HepG2 (cell line): Measurements from ENCODE around the gene PRMT6. TPM values are rescaled to one million over a fixed set of nuclear protein-coding genes. Genes with fewer than 3 reads are reported as not detected.

Experiments used
- MLLT10 ChIP-seq: sonication (generic); formaldehyde crosslinking; IDR thresholded peaks from 2 replicates; pipeline ENCODE4 v1.4.0; 2020; ENCODE audit warnings: missing genetic modification reagents
- NBN ChIP-seq: fragments of 450-650 bp; conservative IDR thresholded peaks from 2 replicates; pipeline ENCODE4 v1.6.1; 2017
- ZBTB8A ChIP-seq: sonication (generic); formaldehyde crosslinking; IDR thresholded peaks from 2 replicates; pipeline ENCODE4 v1.4.0; 2020; ENCODE audit warnings: mild to moderate bottlenecking, low read depth, missing genetic modification reagents, borderline replicate concordance
- ZFY ChIP-seq: sonication (generic); formaldehyde crosslinking; IDR thresholded peaks from 2 replicates; pipeline ENCODE4 v1.4.0; 2020; ENCODE audit warnings: missing genetic modification reagents
- ZNF446 ChIP-seq: sonication (generic); formaldehyde crosslinking; IDR thresholded peaks from 2 replicates; pipeline ENCODE4 v1.5.0; 2020; ENCODE audit warnings: mild to moderate bottlenecking, missing genetic modification reagents
- ZNF644 ChIP-seq: IDR thresholded peaks from 2 replicates; pipeline ENCODE4 v1.6.1; 2016; ENCODE audit warnings: low read depth
- ZNF746 ChIP-seq: sonication (generic); formaldehyde crosslinking; IDR thresholded peaks from 2 replicates; pipeline ENCODE4 v1.8.0; 2022; ENCODE audit warnings: mild to moderate bottlenecking, missing genetic modification reagents
- ZNF777 ChIP-seq: sonication (generic); formaldehyde crosslinking; IDR thresholded peaks from 2 replicates; pipeline ENCODE4 v1.4.0; 2020; ENCODE audit warnings: missing genetic modification reagents
- ZSCAN22 ChIP-seq: sonication (generic); formaldehyde crosslinking; IDR thresholded peaks from 2 replicates; pipeline ENCODE4 v1.4.0; 2020; ENCODE audit warnings: mild to moderate bottlenecking, missing genetic modification reagents
- polyA plus RNA-seq, 8 experiments: library from polyadenylated mRNA; depleted of rRNA in 3 of 8; stranded (reverse) in 7 of 8; unstranded in 1 of 8; fragments of >200 nt; fragmentation: Illumina TruSeq in 4 of 8; extraction: Trizol in 4 of 8; gene quantifications; 2 replicates each; pipeline versions ENCODE4 v1.2.1 to v1.2.3, GENCODE V29; 2011 to 2016; ENCODE audit warnings: low read depth in 4 of 8, missing spikeins in 1 of 8, mixed read lengths in 1 of 8; ENCODE audit not compliant: insufficient read depth in 1 of 8
- total RNA-seq, 5 experiments: library from RNA; depleted of rRNA; stranded (reverse); fragments of >200 nt; fragmentation: Illumina TruSeq; extraction: Trizol; gene quantifications; 2 replicates each; pipeline ENCODE4 v1.2.3, GENCODE V29; 2016; ENCODE audit warnings: low read depth in 1 of 5
- TF ChIP-seq, protein P1 (sequence below): sonication (generic); formaldehyde crosslinking; IDR thresholded peaks from 2 replicates; pipeline ENCODE4 v1.8.0; 2022; ENCODE audit warnings: missing genetic modification reagents, low read depth, mild to moderate bottlenecking, borderline replicate concordance
- TF ChIP-seq, protein P2 (sequence below): sonication (generic); formaldehyde crosslinking; IDR thresholded peaks from 2 replicates; pipeline ENCODE4 v1.5.1; 2020; ENCODE audit warnings: mild to moderate bottlenecking, missing genetic modification reagents, borderline replicate concordance
- TF ChIP-seq, protein P3 (sequence below): sonication (generic); formaldehyde crosslinking; IDR thresholded peaks from 2 replicates; pipeline ENCODE4 v1.5.1; 2020; ENCODE audit warnings: mild to moderate bottlenecking, missing genetic modification reagents, borderline replicate concordance
- TF ChIP-seq, protein P4 (sequence below): IDR thresholded peaks from 2 replicates; pipeline ENCODE4 v1.6.1; 2016
- TF ChIP-seq, protein P5 (sequence below): sonication (generic); formaldehyde crosslinking; IDR thresholded peaks from 2 replicates; pipeline ENCODE4 v1.8.0; 2022; ENCODE audit warnings: mild to moderate bottlenecking, missing genetic modification reagents, moderate library complexity
- TF ChIP-seq, protein P6 (sequence below): IDR thresholded peaks from 2 replicates; pipeline ENCODE4 v1.6.1; 2016; ENCODE audit warnings: control low read depth
- TF ChIP-seq, protein P7 (sequence below): sonication (generic); formaldehyde crosslinking; conservative IDR thresholded peaks from 2 replicates; pipeline ENCODE4 v1.4.0; 2020; ENCODE audit warnings: missing genetic modification reagents

The PRMT6 gene
- total and polyA plus RNA-seq, 2 of the 13 experiments (the other 11 are each of a cell fraction or from before 2014, with no cell fraction given), result 8.1 to 15.8 TPM

DNA sequence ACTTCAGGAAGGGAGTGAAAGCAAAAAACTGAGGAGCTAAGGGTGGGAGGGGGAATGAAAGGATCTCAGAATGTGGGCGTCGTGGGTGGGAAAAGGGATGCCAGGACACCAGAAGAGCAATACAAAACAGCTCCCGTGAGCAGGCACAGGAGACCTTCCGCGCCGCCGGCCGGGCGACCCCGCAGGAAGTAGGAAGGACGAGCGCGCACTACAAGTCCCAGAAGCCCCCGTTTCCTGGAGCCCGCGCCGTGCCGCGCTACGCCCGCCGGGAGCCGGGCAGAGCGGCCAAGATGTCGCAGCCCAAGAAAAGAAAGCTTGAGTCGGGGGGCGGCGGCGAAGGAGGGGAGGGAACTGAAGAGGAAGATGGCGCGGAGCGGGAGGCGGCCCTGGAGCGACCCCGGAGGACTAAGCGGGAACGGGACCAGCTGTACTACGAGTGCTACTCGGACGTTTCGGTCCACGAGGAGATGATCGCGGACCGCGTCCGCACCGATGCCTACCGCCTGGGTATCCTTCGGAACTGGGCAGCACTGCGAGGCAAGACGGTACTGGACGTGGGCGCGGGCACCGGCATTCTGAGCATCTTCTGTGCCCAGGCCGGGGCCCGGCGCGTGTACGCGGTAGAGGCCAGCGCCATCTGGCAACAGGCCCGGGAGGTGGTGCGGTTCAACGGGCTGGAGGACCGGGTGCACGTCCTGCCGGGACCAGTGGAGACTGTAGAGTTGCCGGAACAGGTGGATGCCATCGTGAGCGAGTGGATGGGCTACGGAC is at the start of gene PRMT6 (continued):
- TF ChIP-seq ZBTB8A (CRISPR knock-in tag) (no peak), ZNF446 (CRISPR knock-in tag) (no peak), MLLT10 (no peak), ZFY (peak; percentile 87), ZNF777 (CRISPR knock-in tag) (peak; percentile 92), ZNF644 (no peak), NBN (no peak), ZNF746 (CRISPR knock-in tag) (no peak), ZSCAN22 (no peak)
- TF ChIP-seq, protein P1, sequence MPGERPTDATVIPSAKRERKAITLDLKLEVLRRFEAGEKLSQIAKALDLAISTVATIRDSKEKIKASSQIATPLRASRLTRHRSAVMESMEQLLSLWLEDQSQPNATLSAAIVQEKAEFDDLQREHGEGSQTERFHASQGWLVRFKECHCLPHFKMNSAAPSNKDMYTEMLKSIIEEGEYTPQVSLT (CRISPR knock-in tag), result no peak
- TF ChIP-seq, protein P2, sequence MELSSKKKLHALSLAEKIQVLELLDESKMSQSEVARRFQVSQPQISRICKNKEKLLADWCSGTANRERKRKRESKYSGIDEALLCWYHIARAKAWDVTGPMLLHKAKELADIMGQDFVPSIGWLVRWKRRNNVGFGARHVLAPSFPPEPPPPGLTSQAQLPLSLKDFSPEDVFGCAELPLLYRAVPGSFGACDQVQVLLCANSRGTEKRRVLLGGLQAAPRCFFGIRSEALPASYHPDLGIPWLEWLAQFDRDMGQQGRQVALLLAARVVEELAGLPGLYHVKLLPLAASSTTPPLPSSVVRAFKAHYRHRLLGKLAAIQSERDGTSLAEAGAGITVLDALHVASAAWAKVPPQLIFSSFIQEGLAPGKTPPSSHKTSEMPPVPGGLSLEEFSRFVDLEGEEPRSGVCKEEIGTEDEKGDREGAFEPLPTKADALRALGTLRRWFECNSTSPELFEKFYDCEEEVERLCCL (CRISPR knock-in tag), result no peak
- TF ChIP-seq, protein P3, sequence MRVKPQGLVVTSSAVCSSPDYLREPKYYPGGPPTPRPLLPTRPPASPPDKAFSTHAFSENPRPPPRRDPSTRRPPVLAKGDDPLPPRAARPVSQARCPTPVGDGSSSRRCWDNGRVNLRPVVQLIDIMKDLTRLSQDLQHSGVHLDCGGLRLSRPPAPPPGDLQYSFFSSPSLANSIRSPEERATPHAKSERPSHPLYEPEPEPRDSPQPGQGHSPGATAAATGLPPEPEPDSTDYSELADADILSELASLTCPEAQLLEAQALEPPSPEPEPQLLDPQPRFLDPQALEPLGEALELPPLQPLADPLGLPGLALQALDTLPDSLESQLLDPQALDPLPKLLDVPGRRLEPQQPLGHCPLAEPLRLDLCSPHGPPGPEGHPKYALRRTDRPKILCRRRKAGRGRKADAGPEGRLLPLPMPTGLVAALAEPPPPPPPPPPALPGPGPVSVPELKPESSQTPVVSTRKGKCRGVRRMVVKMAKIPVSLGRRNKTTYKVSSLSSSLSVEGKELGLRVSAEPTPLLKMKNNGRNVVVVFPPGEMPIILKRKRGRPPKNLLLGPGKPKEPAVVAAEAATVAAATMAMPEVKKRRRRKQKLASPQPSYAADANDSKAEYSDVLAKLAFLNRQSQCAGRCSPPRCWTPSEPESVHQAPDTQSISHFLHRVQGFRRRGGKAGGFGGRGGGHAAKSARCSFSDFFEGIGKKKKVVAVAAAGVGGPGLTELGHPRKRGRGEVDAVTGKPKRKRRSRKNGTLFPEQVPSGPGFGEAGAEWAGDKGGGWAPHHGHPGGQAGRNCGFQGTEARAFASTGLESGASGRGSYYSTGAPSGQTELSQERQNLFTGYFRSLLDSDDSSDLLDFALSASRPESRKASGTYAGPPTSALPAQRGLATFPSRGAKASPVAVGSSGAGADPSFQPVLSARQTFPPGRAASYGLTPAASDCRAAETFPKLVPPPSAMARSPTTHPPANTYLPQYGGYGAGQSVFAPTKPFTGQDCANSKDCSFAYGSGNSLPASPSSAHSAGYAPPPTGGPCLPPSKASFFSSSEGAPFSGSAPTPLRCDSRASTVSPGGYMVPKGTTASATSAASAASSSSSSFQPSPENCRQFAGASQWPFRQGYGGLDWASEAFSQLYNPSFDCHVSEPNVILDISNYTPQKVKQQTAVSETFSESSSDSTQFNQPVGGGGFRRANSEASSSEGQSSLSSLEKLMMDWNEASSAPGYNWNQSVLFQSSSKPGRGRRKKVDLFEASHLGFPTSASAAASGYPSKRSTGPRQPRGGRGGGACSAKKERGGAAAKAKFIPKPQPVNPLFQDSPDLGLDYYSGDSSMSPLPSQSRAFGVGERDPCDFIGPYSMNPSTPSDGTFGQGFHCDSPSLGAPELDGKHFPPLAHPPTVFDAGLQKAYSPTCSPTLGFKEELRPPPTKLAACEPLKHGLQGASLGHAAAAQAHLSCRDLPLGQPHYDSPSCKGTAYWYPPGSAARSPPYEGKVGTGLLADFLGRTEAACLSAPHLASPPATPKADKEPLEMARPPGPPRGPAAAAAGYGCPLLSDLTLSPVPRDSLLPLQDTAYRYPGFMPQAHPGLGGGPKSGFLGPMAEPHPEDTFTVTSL, result no peak
- TF ChIP-seq, protein P4, sequence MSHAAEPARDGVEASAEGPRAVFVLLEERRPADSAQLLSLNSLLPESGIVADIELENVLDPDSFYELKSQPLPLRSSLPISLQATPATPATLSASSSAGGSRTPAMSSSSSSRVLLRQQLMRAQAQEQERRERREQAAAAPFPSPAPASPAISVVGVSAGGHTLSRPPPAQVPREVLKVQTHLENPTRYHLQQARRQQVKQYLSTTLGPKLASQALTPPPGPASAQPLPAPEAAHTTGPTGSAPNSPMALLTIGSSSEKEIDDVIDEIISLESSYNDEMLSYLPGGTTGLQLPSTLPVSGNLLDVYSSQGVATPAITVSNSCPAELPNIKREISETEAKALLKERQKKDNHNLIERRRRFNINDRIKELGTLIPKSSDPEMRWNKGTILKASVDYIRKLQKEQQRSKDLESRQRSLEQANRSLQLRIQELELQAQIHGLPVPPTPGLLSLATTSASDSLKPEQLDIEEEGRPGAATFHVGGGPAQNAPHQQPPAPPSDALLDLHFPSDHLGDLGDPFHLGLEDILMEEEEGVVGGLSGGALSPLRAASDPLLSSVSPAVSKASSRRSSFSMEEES (CRISPR knock-in tag), result no peak
- TF ChIP-seq, protein P5, sequence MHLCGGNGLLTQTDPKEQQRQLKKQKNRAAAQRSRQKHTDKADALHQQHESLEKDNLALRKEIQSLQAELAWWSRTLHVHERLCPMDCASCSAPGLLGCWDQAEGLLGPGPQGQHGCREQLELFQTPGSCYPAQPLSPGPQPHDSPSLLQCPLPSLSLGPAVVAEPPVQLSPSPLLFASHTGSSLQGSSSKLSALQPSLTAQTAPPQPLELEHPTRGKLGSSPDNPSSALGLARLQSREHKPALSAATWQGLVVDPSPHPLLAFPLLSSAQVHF, result no peak
- TF ChIP-seq, protein P6, sequence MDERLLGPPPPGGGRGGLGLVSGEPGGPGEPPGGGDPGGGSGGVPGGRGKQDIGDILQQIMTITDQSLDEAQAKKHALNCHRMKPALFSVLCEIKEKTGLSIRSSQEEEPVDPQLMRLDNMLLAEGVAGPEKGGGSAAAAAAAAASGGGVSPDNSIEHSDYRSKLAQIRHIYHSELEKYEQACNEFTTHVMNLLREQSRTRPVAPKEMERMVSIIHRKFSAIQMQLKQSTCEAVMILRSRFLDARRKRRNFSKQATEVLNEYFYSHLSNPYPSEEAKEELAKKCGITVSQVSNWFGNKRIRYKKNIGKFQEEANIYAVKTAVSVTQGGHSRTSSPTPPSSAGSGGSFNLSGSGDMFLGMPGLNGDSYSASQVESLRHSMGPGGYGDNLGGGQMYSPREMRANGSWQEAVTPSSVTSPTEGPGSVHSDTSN (CRISPR knock-in tag), result no peak
- TF ChIP-seq, protein P7, sequence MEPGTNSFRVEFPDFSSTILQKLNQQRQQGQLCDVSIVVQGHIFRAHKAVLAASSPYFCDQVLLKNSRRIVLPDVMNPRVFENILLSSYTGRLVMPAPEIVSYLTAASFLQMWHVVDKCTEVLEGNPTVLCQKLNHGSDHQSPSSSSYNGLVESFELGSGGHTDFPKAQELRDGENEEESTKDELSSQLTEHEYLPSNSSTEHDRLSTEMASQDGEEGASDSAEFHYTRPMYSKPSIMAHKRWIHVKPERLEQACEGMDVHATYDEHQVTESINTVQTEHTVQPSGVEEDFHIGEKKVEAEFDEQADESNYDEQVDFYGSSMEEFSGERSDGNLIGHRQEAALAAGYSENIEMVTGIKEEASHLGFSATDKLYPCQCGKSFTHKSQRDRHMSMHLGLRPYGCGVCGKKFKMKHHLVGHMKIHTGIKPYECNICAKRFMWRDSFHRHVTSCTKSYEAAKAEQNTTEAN (CRISPR knock-in tag), result 0 out of 2 replicates have a peak, but pooled peaks have one; percentile 61
